Gastroesophageal sphincter (tissue), 3 donors: ENCODE data around the gene BTBD9.

Experiments
- CTCF ChIP-seq, 4 experiments: fragments of 200-600 bp in 2 of 4; fragments of 450-650 bp in 2 of 4; sonication (generic) in 1 of 4; IDR thresholded peaks; one replicate each; pipeline ENCODE4 v1.5.1; 2017 to 2019; ENCODE audit warnings: antibody characterized with exemption in 4 of 4, mild to moderate bottlenecking in 2 of 4, moderate library complexity in 2 of 4
- EP300 ChIP-seq: sonication (generic); formaldehyde crosslinking; IDR thresholded peaks from one replicate; pipeline ENCODE4 v1.6.1; 2017; ENCODE audit warnings: antibody characterized with exemption, mild to moderate bottlenecking
- POLR2A ChIP-seq, 2 donors: fragments of 450-650 bp; IDR thresholded peaks; one replicate each; pipeline ENCODE4 v1.6.1; 2017; ENCODE audit warnings: antibody characterized with exemption in 2 of 2, mild to moderate bottlenecking in 2 of 2, moderate library complexity in 1 of 2
- POLR2AphosphoS5 ChIP-seq: sonication (generic); formaldehyde crosslinking; IDR thresholded peaks from one replicate; pipeline ENCODE4 v1.6.1; 2017; ENCODE audit warnings: antibody characterized with exemption

- TF ChIP-seq POLR2A (IDR thresholded peaks at IDR 0.05) (no peak), CTCF (IDR thresholded peaks at IDR 0.05) (no peak), POLR2AphosphoS5 (no peak), EP300 (no peak)
Observed at GRCh38 chr6:38134704-38135088, 505.0 kb downstream of the BTBD9 start.
